CD4-positive, alpha-beta T cell treated with Interleukin-15 for 4 hours (primary cell): ENCODE measurements around the gene CCDC43.
A peak's percentile ranks its signal among the peaks of the same experiment; 100 is the strongest.
"Not testable (repeated sequence)": the region's sequence is repeated elsewhere in the genome, so short reads cannot be mapped to it uniquely, and the experiment has no call there.

ENCODE experiments used
- DNase-seq: peaks from one replicate; pipeline ENCODE4 v3.0.0-alpha.2; 2020; ENCODE audit warnings: low spot score

Gene CCDC43

DNA sequence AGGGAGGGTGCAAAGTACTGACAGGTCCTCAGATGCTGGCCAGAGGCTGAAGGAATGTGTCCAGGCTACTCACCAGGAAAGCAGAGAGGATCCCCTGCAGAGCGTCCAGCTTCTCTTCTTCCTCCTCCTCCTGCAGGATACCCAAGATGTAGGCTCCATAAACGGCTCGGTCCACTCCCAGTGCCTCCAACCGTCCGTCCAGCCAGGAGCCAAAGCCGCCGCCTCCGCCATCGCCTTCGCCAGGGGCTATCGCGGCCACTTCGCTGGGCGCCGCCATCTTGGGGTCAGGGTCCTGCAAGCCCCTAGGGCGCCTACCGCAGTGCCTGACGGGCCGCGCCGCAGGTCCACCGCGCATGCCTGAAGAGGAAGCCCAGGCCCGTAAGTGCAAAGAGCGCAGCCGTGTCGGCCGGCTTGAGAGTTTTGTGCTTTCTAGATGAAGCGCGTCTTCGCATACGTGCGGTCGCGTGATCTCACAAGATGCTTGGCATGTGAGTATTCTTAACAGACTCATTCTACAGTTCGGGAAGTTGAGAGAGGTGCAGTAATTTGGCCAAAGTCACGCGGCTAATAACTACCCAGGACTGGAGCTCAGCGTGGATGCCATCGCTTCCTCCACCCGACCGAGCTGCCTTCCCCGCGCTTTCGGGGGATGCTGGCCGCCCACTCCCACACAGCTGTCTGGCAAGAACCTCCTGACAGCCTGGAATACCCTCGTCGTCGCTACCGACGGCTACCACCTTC is at the start of gene CCDC43:
Gene CCDC43, minus strand, starts transcription at position 300 of the 741 bp plus-strand sequence. Its CDS starts 23 bp downstream, at position 277.
- DNase-seq, result peak; percentile 93

GRCh38 chr17:44738214-44738906 is 48.8 kb upstream of the CCDC43 start:
- DNase-seq, result no peak

- no peak for DNase-seq
Observed at GRCh38 chr17:44736551-44737240, 47.1 kb upstream of the CCDC43 start.

DNA sequence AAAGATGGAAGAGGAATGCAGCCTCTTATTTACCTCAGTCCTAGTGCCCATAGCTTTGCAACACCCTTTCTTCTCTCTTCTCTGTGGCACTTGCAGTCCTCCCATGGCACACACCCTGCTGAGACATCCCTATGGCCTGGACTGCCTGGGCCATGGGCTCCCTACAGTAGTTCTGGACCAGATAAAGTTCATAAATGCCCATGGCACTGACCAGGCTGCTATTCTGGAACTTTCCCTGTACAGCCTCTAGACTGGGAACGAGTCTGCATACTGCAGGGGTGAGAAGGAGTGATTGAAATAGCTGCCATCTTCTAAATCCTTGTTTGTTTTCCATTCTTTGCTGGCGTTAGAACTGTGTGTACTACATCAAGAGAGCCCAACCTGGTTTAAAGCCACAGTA is 44.7 kb upstream of the CCDC43 start:
- no peak for DNase-seq

DNA sequence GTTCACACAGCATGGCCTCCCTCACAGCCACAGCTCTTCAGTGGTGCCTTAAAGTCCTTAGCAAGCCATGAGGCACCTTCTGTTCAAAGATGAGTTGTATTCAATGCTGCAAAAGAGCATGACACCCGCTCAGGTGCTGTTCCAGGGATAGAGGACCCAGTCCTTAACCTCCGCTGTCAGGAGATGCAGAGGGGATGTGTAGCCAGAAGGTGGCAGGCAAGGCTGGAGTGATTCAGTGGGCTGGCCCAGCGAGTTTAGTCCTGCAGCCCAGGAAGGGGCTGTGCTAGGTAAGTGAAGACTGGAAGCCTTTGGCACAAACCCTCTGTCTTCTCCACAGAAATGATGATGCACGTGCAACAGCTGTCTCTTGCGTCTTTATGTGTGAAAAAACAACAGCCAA is 44.2 kb upstream of the CCDC43 start:
- DNase-seq, result no peak

GRCh38 chr17:44726121-44726520 is 36.5 kb upstream of the CCDC43 start:
- DNase-seq, result not testable (repeated sequence)

DNA sequence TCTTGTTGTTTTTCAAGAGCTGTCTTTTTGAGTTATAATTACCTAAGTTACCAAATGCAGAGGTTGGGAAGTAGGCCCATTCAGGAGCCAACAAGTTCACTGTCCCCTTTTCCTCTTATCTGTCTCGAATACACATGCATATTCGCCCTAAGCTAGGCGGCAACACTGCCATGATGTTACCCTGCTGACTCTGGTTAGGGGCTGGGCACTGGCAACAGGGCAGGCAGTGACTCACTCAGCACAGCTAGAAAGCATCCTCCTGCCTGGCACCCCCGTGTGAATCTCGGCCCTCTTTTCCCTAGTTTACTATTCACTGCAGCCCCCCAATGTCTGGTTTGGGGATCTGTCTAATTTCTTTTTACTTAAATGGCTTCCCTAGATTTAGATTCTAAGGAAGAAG is 32.7 kb upstream of the CCDC43 start:
- DNase-seq, result no peak

- no peak for DNase-seq
Observed at GRCh38 chr17:44719444-44719843, 29.9 kb upstream of the CCDC43 start.

- DNase-seq, result peak; percentile 90
Observed at GRCh38 chr17:44708401-44709263, 19.1 kb upstream of the CCDC43 start, which contains the start of gene DBF4B. Gene DBF4B, plus strand, starts transcription at chr17:44708665. Its CDS starts 156 bp downstream, at chr17:44708821.

DNA sequence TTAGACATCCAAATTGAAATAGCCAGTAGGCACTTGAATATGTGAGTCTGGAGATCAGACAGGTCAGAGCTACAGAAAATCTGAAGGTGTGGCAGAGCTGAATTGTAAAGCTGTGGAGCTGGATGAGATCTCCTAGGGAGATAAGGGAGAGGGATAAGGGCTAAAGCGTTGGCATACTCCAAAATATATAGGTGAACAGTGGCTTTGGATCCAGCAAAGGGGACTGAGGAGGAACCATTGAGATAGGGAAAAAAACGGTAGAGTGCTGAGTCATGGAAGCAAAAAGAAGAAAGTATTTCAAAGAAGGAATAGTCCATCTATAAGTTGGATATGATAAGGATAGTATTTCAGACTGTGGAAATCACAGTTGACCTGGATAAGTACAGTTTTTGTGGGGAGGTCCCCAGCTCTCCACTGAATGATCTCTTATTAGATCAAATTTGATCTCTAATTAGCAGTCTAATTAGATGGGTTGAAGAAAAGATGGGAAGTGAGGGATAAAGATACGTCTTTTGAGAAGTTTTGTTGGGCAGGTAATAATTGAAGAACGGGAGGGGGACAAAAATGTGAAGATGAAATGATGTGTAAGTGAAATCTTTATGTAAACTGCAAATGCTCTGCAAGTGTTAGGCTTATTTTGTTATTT is 18.3 kb upstream of the CCDC43 start:
- DNase-seq, result no peak

GRCh38 chr17:44700288-44700687 is 10.7 kb upstream of the CCDC43 start:
- not testable (repeated sequence) for DNase-seq

DNA sequence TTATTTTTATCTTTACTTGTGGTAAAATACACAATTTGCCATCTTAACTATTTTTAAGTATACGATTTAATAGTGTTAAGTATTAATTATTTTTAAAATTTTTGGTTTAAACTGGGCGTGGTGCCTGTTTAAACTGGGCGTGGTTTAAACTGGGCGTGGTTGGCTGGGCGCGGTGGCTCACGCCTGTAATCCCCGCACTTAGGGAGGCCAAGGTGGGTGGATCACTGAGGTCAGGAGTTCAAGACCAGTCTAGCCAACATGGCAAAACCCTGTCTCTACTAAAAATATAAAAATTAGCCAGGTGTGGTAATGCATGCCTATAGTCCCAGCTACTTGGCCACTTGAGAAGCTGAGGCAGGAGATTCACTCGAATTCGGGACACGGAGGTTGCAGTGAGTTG is 4.0 kb upstream of the CCDC43 start:
- DNase-seq, result no peak

GRCh38 chr17:44690746-44691306 is 1.2 kb upstream of the CCDC43 start:
- DNase-seq, result not testable (repeated sequence)

DNA sequence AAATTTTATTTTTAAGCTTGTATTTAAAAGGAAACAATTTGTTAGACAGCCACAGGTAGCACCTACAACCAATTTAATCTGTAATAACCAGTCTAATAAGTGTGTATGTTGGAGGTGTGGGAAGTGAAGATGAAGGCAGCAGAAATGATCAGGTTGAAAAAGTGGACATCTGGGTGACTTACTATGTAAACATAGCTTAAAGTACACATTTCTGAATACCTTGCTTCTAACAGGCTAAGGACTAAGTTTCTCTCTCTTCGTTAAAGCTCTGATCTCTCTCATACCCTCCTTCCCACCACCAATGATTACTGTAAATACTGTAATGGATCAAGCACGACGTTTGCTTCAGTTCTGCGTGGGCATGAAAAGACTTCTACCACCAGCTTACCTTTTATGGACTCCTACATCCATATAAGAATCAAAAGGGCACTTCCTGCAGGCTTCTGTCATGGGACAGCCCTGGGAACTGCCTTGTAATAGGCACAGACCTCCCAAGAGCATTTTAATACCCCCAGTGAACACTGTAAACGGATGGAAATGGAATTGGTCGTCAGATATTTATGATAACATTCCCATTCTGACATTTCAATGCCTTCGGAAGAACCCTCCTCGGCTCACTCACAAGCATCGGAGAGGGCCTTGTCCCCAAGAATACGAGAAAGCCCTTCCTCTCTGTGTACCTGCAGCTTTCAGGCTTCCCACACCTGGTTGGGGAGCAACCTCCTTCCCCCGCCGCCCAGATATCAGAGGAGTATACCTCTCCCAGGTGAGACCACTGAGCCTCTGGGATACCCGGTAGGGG is 700 bp downstream of the CCDC43 start:
- peak; percentile 0 for DNase-seq

- no peak for DNase-seq
Observed at GRCh38 chr17:44688200-44688599, 1.4 kb downstream of the CCDC43 start.

GRCh38 chr17:44687756-44688155 is 1.8 kb downstream of the CCDC43 start:
- DNase-seq, result no peak

GRCh38 chr17:44683303-44683702 is 6.3 kb downstream of the CCDC43 start:
- DNase-seq, result not testable (repeated sequence)

DNA sequence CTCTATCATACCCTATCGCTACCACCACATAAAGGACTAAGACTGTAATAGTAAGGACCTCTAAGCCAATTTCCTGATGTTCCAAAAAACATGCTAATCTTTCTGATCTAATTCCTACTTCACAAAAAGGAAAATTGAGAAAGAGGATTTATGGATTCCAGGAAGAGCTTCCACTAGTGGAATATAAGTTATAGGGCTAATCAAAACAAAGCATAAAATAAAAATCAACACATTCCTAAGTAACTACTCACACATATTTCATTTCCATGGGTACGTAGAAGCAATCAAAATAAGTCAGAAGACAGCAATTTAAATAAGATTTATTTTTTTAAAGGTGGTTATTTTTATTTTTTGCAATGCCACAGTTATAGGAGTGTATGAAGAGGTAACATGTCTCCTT is 12.4 kb downstream of the CCDC43 start:
- DNase-seq, result no peak

DNA sequence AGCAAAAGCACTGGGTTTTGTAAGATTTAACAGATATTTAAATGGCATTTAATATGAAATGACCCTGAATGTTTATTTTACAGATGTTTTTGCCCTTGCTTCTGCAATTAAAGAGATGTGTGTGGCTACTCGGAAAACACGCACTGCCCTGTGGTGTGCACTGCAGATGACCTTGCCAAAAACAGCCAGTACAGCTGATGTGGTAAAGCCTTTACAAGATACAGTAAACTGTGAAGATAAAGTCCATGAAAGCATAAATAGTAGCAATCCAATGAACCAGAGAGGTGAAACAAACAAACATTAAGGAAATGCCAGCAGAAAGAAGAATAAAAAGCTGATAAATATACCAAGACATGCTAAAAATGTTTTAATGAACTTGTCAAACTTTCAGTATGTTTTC is 15.7 kb downstream of the CCDC43 start:
- no peak for DNase-seq

DNA sequence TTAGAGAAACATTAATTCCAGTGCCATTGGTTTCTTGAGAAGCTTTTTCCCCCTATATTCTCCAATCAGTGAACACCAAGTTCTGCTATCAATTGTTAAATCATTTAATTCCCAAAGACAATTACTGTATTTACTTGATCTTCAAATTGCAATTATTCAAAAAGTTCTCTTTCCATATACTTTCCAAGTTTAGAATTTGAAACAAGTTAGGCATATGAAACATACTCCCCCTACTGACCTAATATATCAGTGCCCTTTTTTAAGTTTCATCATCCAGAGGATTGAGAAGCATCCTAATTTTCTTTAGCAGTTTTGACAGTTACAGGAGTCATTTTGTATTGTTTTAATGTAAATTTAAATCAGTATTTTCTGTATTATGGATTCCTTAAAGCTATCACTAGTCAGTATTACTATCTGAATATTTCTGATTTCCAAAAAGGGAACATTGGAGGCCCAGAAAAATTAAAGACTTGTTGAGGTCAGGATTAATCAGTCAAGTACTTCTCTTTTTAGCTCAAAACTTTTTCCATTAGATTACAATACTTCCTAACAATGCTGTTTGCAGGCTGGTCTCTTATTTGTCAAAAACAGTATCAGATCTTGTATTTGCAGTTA is 17.0 kb downstream of the CCDC43 start:
- DNase-seq, result no peak
